GM19023 (cell line): Measurements from ENCODE around the gene MEGF10.

Experiments
- ATAC-seq: cut with Tn5 transposase; IDR thresholded peaks from one replicate; pipeline ENCODE4 v1.9.1; 2021; ENCODE audit warnings: mild to moderate bottlenecking, moderate library complexity; ENCODE audit not compliant: unreplicated experiment

The MEGF10 gene

DNA sequence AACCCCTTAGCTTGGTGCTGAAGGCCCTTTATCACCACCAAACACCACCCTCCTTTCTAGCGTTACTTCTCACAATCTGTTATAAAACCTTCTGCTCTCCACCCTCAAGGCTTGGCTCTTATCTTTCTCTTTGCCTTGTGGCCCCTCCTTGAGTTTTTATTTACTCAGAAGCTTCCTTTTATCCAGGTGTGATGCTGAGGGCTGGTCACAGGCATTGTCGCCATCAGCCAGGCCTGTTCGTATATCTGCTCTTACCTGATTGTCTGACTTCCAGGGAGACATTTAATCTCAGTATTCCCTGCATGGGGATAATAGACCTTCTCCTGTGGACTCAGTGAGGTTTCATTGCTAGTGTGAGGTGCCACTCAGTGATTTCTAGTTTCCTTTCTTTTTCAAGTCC is 34.2 kb downstream of the MEGF10 start:
- no peak for ATAC-seq

DNA sequence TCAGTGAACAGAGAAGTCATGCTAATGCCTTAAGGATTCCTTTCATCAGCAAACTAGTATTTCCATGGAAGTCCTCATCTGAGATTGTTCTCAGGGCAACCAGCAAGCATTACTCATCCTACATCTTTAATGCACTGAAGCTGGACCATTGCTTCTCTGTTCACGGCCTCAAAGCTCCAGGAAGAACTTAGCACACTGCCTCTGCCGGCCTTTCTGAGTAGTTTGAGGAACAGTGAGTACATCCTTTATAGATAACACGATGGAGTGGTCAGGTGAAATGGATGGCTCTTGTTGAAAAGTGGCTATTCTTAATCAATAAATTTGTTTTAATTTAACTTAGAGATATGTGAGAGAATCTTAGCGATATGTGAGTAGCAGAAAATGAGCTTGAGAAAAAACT is 35.8 kb downstream of the MEGF10 start:
- ATAC-seq = no peak

DNA sequence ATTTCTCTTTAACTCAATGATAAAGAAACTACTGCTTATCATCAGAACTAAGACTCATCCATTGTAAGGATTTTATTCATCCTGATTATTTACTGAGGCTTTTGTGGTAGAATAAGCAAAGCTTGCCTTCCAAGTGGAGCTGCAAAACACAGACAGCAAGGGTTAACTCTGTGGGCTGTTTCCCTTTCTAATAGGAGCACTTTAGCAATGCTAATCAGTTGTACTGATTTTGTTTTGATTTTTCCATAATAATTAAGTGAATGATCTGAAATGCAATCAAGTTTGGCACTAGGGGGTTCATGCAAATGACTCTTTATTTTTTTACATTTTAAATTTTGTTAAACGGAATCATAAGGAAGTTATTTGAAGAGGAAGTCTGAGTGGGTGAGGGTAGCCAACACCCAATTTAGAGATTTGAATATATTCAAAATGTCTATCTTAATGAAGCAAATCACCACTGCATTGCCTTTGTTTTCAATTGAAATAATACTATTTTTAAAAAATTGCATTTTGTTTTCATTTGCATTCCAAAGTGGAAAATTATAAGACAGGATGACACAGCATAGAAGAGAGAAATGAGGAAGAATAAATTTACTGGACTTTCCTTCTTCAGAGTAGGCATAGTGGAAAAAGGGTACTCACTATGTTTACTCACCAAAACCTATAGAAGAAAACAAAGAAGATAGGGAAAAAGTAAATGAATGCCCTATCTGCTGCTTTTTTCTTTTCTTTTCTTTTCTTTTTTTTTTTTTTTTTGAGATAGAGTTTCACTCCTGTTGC is 36.6 kb downstream of the MEGF10 start:
- no peak for ATAC-seq

- ATAC-seq = no peak
Measured at GRCh38 chr5:127330116-127330515, 39.5 kb downstream of the MEGF10 start.

DNA sequence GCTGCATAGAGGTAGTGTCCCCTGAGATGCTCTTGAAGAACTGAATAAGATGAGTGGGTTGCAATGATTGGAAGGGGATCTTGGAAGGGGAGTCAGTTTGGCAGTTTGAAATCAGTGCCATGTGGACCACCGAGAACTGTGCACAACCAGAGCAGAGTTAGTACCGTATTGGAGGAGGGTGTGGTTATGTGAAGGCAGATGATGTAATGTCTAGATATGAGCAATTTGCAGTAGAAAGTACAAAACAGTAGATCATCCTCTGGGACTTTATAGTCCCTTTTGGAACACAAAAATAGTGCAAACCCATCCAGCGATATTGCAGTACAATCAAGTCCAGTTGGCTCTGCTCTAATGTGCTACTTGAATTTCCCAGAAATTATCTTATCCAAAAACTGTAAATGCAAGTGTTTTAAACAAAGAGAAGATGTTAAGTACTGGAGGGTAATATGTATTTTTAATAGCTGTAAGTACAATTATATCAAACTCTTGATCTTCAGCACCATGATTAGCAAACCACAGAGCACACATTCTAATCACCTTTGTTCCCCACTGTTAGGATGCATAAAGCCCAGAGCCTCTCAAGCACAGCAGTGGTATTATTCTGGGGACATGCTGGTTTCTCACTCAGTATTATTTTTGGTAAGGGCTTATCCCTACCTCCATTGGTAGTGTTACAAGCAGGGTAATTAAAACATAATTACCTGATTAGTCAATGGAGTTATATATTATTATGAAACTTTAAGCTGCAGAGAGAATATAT is 41.5 kb downstream of the MEGF10 start:
- ATAC-seq = no peak

GRCh38 chr5:127333483-127333882 is 42.9 kb downstream of the MEGF10 start:
- no peak for ATAC-seq

- no peak for ATAC-seq
Measured at GRCh38 chr5:127335381-127335780, 44.8 kb downstream of the MEGF10 start.

DNA sequence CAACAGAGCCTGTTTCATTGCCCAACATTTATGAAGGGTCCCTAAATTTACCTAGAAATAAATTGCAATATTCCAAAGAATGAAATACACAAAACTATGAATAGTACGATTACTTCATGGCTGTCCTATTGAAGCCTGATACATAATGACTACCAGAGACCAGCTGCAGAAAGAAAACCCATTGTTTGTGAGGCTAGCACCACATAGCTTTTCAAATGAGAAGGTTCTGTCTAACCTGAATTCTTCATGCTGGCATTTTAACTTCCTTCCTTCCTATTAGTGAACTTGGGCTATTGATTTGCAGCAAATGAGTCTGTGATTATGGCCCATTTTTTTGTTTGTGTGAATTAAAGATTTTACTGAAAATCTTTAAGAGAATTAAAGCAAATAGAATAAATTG is 47.3 kb downstream of the MEGF10 start:
- ATAC-seq = no peak

DNA sequence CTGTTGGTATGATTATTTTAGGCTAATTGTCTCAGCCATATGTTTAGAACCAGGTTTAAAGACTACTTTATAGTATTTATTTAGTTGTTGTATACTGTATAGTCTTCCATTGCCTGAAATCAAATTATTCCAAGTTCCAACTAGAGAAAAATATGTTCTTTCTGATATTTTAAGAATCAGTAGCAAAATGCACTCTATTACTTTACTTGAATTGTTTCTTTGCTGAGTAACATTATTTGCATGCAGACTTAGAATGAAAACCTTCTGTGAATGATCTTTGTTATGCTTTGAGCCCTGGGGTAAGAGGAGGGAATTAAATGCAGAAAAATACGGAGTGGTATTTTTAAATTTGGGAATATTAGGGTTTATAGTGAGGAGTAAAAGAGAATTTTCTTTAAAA is 47.9 kb downstream of the MEGF10 start:
- no peak for ATAC-seq

- ATAC-seq = no peak
Measured at GRCh38 chr5:127340606-127341005, 50.0 kb downstream of the MEGF10 start.

DNA sequence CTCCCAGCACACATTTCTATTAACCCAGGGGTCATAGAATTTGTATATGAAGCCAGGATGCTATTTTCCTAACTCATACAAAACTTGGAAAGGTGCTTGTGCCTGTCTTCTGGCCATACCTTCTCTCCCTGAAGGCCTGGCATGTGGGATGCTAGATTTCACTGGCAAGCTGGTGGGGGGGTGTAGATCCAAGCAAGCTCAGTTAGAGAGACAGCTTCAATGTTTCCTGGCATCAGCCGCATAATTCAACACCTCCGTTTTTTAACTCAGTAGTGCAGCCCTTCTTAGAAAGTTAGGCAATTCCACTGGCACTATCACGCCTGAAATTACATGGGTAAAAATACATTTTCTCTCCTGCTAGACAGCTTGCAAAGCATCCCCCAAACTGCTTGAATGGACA is 51.8 kb downstream of the MEGF10 start:
- no peak for ATAC-seq

- no peak for ATAC-seq
Measured at GRCh38 chr5:127343313-127343712, 52.7 kb downstream of the MEGF10 start.

DNA sequence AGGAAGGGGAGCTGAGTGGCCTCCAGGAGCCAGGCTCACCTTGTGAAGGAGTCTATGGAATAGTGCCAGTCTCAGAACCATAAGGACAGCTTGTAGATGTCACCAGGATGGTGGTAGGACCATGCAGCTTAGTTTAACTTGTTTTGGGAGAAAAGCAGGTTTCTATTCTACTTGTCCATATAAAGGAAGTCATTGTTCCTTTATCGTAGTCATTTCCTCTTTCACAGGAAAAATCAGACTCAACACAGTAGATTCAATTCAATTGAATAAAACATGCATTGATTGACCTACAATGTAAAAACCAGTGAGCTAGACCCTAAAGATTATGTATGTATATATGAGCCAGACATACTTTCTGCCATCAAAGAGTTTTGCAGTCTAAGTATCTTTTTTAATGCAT is 53.3 kb downstream of the MEGF10 start:
- ATAC-seq = no peak

GRCh38 chr5:127344931-127345330 is 54.3 kb downstream of the MEGF10 start:
- ATAC-seq = no peak

GRCh38 chr5:127351418-127351817 is 60.8 kb downstream of the MEGF10 start:
- ATAC-seq = no peak

- no peak for ATAC-seq
Measured at GRCh38 chr5:127352068-127352467, 61.5 kb downstream of the MEGF10 start.

- no peak for ATAC-seq
Measured at GRCh38 chr5:127353327-127353726, 62.7 kb downstream of the MEGF10 start.

DNA sequence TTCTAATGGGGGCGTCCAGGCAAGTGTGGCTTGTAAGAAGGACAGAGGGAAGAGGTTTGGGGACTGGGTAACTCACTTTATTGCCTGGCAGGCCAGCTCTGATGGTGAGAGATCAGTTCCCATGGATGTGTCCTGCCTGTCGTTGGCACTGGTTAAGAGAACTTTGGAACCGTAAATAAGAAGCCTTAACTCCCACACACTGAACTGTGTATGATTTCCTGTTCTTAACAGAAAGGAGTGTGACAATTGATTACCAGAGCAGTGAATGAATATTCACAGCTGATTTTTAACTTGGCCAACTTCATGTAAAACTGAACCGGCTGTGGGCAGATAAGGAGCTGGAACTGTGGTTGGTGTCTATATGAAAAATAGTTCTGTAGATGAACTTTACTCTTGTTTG is 63.2 kb downstream of the MEGF10 start:
- ATAC-seq = no peak

DNA sequence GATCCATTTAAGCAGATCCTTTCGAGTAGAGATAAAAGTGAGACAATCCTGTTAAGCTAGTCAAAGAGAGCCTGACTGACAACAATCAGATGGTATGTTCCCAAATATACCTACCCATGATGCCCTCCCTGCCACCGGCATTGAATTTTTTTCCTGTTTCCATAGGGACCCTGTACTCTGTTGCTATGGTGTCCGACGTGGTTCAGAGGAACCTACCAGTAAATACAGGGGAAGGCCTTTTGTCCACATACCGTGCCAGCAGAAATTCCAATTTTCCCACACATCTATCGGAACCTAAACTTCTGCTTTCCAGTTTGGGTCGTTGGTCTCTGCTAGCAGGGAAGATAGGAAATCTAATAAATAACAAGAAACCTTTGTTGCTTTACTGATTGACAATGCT is 64.7 kb downstream of the MEGF10 start:
- no peak for ATAC-seq

DNA sequence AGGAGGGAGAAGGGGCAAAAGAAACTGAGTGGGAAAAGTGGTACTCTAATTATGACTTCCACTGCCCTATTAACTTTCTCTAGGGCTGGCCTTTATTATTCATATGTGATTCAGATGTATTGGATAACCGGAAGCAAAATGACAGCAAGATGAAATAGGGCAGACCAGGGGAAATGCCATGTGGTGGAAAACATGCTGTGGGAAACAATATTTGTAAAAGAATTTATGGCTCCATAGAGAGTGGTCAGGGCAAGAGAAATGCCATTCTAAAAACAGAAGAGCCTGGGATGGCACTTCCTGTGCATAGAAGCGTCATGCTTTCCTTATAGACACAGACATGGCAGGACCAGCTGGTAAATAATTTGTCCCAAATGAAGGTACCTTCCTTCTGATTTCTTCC is 67.7 kb downstream of the MEGF10 start:
- ATAC-seq = no peak

DNA sequence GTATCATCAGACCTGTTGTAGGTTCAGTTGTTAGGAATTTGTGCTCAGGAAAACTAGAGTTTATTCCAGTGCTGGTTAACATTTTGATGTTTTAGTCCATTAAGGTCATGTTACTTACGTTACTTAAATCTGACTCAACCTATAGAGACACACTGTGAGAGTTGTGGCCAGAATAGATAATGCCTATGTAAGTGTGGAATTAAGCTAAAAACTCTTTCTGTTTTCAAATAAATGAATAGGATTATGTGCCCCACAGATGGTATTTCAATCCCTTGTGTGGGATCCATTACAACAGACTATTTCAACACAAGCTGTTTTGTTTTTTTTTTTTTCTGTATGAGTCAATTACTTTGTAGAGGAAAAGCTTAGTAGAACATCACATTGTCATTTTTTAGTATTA is 68.1 kb downstream of the MEGF10 start:
- ATAC-seq = no peak

GRCh38 chr5:127359502-127359901 is 68.9 kb downstream of the MEGF10 start:
- ATAC-seq = no peak
